ENCODE data around the gene PSMC3.
A peak's percentile ranks its signal among the peaks of the same experiment; 100 is the strongest.

PSMC3 gene

GRCh38 chr11:47438721-47439120, 12.5 kb upstream of the PSMC3 start:
- H3K4me3 ChIP-seq (ENCODE audit: low read depth, low read length): no peak overlapping the region
- no peak for TF ChIP-seq CTCF (IDR thresholded peaks at IDR 0.05; ENCODE audit: low read depth, low read length, missing control alignments)
- in situ Hi-C loops (cut with HindIII; ENCODE audit: low sequenced_read_pairs): no loop called here
- no peak for DNase-seq (ENCODE audit: low read depth)

GRCh38 chr11:47437746-47438418, 11.6 kb upstream of the PSMC3 start:
- H3K4me3 ChIP-seq (ENCODE audit: low read depth, low read length): no peak overlapping the region
- in situ Hi-C loops (cut with HindIII; ENCODE audit: low sequenced_read_pairs): no loop called here
- no peak for DNase-seq (ENCODE audit: low read depth)
- TF ChIP-seq CTCF (IDR thresholded peaks at IDR 0.05; ENCODE audit: low read depth, low read length, missing control alignments): no peak

- no peak overlapping the region for H3K4me3 ChIP-seq (ENCODE audit: low read depth, low read length)
- in situ Hi-C loops (cut with HindIII; ENCODE audit: low sequenced_read_pairs): no loop called here
- TF ChIP-seq CTCF (IDR thresholded peaks at IDR 0.05; ENCODE audit: low read depth, low read length, missing control alignments): no peak
- DNase-seq (ENCODE audit: low read depth): no peak
These were observed 11.0 kb upstream of the PSMC3 start for GRCh38 chr11:47437218-47437745.

GRCh38 chr11:47436726-47437125, 10.5 kb upstream of the PSMC3 start:
- in situ Hi-C loops (cut with HindIII; ENCODE audit: low sequenced_read_pairs): no loop called here
- H3K4me3 ChIP-seq (ENCODE audit: low read depth, low read length): no peak overlapping the region
- no peak for DNase-seq (ENCODE audit: low read depth)
- TF ChIP-seq CTCF (IDR thresholded peaks at IDR 0.05; ENCODE audit: low read depth, low read length, missing control alignments): no peak

GRCh38 chr11:47435687-47436086, 9.4 kb upstream of the PSMC3 start:
- in situ Hi-C loops (cut with HindIII; ENCODE audit: low sequenced_read_pairs): no loop called here

GRCh38 chr11:47434011-47434786, 8.0 kb upstream of the PSMC3 start:
- in situ Hi-C loops (cut with HindIII; ENCODE audit: low sequenced_read_pairs): no loop called here
- no peak for TF ChIP-seq CTCF (IDR thresholded peaks at IDR 0.05; ENCODE audit: low read depth, low read length, missing control alignments)
- DNase-seq (ENCODE audit: low read depth): peak; percentile 68
- H3K4me3 ChIP-seq (ENCODE audit: low read depth, low read length): no peak overlapping the region

More at GRCh38 chr11:47435687-47436086, 9.4 kb upstream of the PSMC3 start:
- no peak overlapping the region for H3K4me3 ChIP-seq (ENCODE audit: low read depth, low read length)
- DNase-seq (ENCODE audit: low read depth): no peak
- no peak for TF ChIP-seq CTCF (IDR thresholded peaks at IDR 0.05; ENCODE audit: low read depth, low read length, missing control alignments)

Measured in astrocyte of the cerebellum (primary cell).